ENCODE results near the gene HLA-DPA1.

Gene HLA-DPA1

DNA sequence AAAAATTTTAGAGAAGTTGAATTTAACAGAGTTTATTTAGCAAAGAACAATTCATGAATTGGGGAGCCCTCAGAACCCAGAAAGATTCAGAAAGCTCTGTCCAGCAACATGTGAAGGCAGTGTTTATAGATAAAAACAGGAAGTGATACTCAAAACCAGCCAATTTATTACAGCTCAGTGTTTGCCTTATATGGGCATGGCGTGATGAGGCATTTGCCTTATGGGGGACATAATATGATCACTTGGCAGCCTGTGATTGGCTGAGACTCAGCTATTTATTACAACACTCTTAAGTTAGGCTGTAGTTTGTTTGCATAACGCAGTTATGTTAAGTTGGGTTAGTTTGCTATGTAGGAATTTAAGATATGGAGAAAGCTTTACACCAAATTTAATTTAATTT lies 11.5 kb downstream of the HLA-DPA1 start:
- DNase-seq: no peak

DNA sequence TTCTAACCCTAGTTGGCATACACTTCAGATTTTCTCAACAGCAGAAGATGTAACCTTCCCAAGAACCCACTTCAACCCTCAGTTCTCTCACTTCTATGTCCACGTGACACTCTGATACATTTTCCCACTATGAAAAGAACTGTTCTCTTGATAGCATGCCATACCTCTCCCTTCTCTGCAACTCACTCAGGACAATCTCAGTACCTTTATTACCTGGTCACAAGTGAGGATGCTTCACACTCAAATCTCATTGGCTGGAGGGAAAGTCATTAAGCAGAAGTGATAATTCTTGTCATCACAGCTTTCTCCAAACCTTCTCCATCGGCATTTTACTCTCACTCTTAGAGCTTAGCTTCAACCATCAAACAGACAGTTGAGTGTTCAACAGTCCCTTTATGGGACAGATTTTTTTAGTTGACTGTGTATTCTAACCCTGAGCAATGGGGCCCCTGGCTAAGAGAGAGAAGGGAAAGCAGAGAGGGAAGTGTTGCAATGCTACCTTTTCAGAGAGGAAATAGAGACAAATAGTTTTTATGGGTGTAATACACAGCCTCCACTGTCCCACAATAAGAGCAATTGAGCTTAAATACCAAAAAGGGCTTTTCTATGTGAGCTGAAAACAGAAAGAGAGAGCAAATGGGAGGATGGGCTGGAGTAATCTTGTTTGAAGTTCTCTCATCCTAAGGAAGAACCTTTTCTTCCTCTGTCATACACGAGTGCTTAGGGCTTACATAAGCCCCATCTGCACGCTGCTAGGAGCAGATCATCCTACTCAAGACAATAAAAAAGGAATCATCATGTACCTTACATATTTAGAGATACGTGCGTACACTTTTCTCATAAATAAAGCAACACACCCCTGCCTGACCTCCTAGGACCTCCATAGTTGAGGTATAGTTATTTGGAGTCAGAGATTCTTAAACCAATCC lies 16.0 kb downstream of the HLA-DPA1 start:
- no peak for DNase-seq

DNA sequence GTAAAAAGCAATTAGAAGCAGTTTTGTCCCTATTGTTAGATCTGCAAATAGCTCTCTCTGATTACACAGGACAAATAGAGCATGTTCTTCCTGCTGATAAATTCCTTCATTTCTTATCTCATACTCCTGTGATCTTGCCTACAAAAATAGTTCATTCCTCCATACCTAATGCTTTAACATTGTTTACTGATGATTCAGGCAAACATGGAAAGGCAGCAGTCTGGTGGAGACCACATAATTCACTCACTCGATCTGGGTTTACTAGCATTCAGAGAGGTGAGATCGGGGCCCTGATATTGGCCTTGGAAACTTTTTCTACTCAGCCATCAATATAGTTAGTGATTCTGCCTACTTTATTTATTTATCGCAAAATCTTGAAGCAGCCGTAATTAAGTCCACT lies 20.2 kb downstream of the HLA-DPA1 start:
- DNase-seq: no peak

DNA sequence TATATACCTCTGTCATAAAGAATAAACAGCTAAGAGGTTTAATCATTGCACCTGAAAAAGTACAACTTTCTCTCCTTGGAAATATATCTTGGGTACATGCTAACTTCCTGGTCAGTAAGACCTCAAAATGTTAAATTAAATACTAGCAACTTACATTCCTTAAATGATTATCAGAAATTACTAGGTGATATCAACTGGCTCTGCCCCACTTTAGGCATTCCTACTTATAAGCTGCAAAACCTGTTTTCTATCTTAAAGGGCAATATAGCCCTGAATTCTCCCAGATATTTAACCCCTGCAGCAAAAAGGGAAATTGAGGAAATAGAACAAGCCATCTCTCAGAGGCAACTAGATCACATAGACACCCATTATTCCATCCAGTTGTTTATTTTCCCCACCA lies 20.8 kb downstream of the HLA-DPA1 start:
- no peak for DNase-seq

DNA sequence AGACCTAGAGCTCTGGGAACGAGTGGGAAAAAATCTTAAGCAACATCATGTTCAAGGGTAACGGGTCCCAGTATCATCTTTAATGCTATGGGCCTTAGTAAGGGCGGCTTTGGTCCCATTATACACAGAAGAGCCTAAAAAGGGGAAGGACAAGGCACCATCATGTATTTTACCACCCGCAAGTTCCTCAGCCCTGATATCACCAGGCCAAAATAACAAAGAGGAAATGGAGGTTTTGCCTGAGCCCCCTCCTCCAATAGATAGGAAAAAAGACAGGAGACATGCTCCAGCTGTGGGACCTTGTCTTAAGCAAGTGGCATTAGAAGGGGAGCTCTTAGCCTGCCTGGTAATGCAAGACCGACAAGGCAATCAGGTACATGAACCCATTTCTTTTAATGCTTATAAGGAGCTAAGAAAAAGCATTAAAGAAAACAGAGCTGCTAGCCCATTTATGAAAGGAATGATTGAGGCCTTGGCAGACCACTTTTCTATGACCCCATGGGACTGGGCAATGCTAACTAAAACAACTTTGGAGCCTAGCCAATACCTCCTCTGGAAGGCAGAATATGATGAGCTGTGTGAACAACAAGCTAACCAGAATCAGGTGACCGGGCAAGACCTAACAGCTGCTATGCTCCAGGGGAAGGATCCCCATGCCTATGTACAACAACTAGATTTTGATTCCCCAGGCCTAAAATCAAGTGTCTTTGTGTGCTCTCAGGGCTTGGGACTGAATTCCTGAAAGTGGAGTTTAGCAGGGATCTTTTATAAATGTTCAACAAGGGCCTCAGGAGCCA lies 23.2 kb downstream of the HLA-DPA1 start:
- no peak for DNase-seq

DNA sequence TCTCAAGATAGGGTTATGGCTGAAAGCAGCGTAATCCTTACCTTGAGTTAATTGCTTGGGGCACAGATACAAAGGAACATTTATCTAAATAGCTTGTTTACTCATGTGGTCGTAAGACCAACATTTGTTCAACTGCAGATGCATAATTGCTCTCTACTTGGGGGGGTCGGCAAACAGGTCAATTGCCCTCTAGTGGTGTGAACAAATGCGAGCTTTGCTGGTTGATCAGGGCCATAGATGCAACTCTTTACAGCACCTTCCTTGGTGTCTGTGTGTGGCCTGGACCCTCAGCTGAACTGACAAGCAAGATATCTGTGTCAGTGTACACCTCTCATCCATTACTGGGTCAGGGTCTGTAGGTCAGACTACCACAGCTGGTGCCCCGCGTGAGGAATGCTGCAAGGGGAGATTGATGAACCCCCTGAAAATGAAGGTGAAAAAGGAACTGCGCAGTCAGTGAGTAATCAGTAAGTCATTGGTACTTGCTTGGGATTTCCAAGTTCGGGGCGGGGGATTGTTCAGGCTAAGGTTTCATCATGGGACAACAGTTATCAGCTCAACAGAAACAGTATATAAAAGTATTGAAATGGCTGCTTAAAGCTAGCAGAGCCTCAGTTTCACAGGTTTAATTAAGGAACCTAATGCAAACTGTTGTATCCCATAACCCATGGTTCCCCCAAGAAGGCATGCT lies 24.0 kb downstream of the HLA-DPA1 start:
- DNase-seq: no peak

DNA sequence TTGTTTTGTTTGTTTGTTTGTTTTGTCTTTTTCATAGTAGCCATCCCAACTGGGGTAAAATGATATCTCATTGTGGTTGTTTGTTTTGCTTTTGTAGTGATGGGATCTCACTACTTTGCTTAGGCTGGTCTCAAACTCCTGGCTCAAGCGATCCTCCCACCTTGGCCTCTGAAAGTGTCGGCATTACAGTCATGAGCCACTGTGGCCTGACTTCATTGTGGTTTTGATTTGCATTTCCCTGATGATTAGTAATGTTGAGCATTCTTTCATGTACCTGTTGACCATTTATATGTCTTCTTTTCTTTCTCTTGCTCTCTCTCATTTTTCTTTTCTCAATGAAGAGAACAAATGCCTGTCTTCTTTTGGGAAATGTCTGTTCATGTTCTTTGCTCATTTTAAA lies 33.3 kb downstream of the HLA-DPA1 start:
- no peak for DNase-seq

DNA sequence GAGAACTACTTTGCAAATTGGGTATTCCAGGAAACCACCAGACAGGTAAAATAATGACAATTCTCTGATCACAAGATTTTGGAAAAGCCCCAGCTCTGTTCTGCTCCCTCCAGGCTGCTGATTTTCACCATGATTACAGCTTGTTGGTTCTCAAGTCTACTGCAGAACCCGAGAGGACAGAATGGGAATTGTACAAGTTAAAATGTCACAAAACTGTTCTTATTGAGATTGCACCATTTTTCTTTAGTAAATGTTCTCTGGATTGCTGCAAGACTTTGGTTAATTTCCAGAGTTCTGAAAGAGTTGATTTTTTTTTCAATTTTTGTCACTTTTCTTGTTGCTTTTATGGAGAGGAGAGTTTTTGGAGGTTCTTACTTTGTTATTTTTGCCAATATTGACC lies 36.9 kb downstream of the HLA-DPA1 start:
- no peak for DNase-seq

DNA sequence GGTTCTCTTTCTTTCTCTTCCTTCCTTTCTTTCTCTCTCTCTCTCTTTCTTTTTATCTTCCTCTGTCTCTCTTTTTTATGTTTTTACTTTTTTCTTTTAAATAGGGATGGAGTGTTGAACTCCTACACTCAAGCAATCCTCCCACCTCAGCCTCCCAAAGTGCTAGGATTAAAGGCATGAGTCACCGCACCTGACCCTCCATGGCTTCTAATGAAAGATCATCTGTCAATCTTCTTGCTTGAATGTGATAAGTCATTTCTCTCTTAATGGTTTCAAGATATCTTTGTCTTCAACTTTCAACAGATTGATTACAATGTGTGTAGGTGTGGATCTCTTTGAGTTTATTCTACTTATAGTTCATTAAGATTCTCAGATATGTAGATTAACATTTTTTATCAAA lies 38.9 kb downstream of the HLA-DPA1 start:
- DNase-seq: no peak

DNA sequence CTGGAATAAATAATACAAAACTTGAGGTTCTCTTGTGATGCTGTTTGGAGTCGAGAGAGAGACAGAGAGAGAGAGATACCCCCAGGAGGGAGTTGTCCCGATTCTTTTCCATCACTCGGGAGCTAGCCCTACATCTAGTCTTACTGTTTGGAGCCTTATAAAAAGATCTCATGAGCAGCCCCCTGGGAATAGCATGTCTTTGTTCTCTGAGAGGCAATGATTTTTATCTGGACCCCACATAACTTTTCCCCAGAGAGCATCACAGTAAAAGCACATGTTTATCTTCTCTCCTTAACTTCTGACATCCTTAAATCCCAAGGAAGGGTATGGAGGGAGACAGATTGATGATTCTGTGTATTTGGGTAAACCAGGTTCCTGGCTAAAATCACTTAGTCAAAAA lies 43.2 kb downstream of the HLA-DPA1 start:
- no peak for DNase-seq

DNA sequence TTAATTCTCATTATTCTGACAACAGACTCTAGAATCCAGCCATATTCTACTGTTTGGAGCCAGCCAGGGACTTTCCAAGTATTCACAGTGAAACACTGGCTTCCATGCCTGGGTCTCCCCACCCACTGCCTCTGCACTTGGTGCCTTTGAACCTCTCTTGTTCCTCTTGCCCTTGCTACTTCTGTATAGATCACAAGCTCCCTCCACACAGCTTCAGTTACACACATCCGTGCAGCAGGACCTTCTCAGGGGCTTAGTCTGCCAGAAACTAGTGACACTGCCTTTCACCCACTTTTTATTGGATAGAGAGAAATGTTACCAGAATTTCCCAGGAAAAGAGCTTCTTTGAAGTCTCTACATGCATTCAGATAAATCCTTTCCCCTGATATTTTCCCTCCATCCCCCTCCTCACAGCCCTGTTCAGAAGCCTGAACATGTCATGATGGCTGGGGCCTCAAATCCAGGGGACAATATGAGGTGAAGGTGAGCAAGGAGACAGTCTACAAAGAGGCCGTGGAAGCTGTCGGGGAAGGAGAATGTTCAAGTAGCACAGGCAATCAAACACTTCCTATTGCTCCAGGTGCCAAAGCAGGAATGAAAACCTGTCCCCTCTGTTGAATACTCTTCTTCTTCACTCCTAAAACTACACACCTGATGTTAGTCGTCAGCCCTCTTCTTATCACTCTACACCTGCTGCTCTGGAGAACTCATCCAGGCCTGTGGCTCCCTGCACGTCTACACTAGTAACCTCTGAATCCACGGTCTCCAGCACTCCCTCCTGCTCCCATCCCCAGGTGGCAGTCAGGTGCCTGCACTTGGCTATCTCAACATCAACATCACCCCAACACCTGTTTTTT lies 43.9 kb downstream of the HLA-DPA1 start:
- DNase-seq: peak; percentile 49

DNA sequence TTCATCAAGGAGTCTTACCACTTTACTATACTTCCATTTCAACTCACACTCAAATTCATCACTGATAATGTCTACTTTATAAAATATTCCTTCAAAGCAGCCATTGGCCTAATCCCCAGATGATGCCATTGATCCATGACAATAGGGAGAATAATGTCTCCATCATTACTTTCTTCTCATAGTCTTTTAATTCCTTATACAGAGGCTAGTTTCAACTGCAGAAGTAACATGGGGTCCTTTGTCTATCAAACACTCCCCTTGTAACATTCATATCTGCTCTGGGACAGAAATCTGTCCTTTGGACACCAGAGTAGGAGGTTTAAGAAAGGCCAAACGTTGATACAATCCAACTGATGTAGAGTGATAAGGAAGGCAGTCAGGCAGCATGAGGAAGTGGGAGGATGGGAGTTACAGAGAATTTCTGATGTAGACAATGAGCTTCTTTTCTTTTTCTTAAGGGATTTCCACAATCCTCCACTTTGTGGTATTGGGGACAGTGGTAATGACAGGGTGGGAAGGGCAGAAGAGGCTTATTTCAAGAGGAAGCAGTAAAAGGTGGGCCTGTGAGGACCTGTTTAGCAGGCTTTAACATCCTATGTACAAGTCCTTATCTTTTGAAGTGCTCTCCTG lies 45.1 kb downstream of the HLA-DPA1 start:
- DNase-seq: no peak

DNA sequence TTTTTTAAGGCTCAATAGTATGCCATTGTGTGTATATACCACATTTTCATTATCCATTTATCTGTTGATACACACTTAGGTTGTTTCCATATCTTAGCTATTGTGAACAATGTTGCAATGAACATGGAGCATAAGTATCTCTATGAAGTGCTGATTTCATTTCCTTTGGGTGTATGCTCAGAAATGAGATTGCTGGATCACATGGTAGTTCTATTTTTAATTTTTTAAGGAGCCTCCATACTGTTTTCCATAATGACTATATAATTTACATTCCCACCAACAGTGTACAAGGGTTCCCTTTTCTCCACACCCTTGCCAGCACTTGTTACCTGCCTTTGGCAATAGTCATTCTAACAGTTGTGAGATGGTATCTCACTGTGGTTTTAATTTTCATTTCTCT lies 48.9 kb downstream of the HLA-DPA1 start:
- no peak for DNase-seq

DNA sequence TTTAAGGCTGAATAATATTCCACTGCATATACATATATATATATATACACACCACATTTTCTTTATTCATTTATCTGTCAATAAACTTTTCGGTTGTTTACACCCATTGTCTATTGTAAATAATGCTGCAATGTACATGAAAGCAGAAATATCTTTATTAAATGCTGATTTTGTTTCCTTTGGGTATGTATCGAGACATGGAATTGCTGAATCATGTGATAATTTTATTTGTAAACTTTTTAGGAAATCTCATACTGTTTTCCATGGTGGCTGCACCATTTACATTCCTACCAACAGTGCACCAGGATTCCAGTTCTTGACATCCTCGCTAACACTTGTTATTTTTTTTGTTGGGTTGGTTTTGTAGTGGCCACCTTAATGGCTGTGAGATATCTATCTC lies 49.9 kb downstream of the HLA-DPA1 start:
- no peak for DNase-seq

DNA sequence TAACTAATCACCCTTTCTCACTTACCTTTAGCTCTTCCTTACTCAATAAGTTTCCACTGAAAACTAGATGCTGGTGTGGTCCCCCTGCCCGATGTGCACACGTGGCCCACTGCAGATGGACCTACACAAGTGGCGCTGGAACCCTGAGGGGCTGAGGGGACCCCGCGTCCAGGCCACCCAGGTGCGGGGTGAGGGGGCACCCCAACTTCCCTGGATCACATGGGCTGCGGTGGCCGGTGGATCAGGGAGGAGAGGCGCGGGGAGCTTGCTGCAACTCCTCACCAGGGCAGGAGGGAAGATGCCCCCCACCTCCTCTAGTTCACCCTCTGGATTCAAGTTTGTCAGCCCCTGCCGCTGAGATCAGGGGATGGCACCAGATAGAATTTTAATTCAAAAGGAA lies 51.5 kb downstream of the HLA-DPA1 start:
- no peak for DNase-seq

DNA sequence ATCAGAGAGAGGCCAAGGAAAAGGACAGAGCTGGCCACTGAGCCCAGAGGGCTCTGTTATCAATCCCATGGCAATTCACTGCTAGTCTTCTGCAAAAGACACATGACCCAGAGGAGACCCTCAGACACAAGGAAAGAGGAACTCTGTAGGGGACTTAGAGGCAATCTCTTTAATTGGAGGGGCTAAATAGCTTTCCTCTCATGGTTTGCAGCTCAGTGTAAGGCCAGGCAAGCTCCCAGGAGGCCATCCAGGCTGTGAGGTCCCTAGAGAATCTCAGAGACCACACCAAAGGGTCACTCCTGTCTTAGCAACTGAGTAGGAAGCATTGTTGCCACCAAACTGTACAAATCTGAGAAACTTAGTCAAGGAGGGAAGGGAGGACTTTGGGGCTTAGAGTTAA lies 54.1 kb downstream of the HLA-DPA1 start:
- DNase-seq: no peak

DNA sequence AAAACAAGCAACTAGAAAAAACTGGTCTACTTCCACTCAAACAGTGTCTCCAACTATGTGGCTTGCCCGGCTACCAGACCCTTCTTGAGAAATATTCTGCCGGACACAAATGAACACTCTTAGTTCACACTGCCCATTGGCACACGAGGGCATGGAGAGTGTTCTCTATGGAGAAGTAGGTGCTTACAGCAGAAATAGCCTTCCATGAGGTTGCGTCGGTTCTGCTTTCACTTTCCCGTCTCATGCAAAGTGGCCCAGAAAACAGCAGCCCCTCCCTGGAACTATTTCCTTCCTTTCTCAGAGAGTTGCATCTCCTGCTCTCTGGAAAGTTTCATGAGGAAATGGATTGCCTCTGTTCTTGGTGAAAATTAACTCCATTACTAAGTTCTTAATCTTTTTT lies 54.5 kb downstream of the HLA-DPA1 start:
- DNase-seq: peak; percentile 37

DNA sequence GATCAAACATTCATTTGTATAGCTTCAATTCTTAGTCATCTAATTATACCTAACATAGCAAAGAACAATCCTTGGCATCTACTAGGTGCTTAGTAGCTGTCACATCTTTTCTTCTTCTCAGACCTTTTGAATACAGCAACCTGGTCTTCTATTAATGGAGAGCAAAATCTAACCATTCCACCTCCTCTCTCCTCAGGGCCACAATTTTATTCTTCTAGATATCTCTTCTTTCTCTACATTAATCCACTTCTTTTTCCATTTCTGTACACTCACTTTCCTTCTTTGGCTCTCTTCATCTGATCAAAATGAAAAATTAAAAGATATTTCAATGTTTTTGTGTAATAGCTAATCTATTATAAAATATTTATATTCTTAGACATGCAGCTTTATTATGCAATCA lies 55.0 kb downstream of the HLA-DPA1 start:
- DNase-seq: no peak

DNA sequence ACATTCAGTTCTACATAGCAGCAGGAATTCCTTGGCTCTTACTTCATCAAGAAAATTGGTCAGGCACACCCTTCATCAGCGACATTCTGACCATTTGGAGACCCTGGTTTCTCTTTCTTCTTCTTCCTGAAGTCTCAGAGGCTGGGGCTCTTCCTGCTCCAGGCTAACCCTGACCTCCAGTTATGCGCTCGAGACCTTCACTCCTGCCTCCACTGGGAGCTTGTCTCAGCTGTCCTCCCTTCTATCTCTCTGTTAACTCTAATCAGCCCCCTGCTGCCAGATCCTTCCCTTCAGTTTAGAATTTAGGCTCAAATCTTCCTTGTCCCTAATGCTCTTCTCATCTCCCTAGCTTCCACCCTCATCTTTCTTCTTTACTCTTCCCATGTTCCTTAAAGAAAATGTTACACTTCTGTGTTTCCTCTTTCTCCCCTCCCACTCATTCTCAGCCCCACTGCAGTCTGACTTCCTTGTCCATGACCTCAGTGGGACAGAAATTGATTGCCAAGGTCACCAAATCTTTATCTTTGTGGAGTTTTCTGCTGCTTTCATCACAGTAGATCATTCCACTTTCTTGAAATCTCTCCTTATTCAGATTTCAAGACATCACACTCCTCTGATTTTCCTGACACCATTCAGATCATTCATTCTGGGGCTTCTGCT lies 55.6 kb downstream of the HLA-DPA1 start:
- no peak for DNase-seq

DNA sequence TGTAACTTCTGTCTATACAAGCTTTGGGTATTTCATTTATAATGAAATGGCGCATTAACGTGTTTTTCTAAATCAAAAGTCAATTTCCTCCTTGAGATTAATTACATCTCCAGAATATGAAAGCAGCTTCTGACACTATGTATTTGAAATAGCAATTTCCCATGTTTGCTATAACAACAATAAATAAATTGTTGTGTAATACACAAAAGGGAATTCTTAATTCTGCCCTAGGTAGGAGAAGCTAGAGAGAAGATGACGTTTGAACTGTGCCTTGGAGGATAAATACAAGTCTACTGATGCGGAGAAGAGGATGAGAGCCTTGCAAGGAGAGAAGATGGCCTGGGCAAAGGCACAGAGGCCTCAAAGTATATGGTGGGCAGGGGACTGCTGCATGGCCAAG lies 56.4 kb downstream of the HLA-DPA1 start:
- no peak for DNase-seq

DNA sequence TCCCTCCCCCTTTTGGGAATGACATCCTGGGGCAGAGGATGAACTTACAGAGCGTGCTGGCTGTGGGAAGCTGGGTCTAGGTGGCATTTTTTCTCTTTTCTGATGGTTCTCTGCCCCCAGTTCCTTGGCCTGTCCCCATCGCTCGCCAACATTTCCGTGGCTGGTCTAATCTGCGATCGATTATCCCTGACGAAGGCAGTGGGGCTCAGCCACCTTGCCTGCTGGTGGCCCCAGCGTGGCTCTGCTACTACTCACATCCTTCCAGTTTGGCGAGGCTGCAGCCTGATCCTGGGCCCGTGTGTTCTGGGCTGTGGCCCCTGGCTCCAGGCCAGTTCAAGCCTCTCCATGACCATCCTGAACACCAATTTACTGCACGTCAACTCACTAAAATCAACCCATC lies 57.7 kb downstream of the HLA-DPA1 start:
- DNase-seq: no peak
